Kidney (tissue), 14 donors: ENCODE results near the gene SNX10. TPM values are rescaled to one million over a fixed set of nuclear protein-coding genes. Genes with fewer than 3 reads are reported as not detected.

Source experiments
- DNase-seq, 5 donors: peaks; one replicate each; pipeline ENCODE4 v3.0.0-alpha.2; 2013 to 2020
- FAIRE-seq: peaks from 2 replicates; lab custom pipeline; 2012; peaks lifted over from hg19 to GRCh38; lab: Jason Lieb, UNC
- H3K27ac ChIP-seq, 2 donors: one replicate each; pipeline ENCODE4 v1.7.0; 2013; ENCODE audit warnings: low read depth in 2 of 2, low read length in 2 of 2, inconsistent platforms in 1 of 2
- H3K27me3 ChIP-seq: one replicate; pipeline ENCODE4 v1.7.1; 2013; ENCODE audit warnings: low read length, inconsistent platforms; ENCODE audit not compliant: control insufficient read depth, insufficient read depth
- H3K36me3 ChIP-seq, 3 donors: one replicate each; pipeline versions ENCODE4 v1.7.0 to v1.7.1; 2013; ENCODE audit warnings: low read length in 3 of 3, control low read depth in 1 of 3, inconsistent platforms in 1 of 3; ENCODE audit not compliant: insufficient read depth in 3 of 3, control insufficient read depth in 2 of 3
- H3K4me1 ChIP-seq, 3 donors: one replicate each; pipeline versions ENCODE4 v1.7.0 to v1.7.1; 2013; ENCODE audit warnings: low read length in 3 of 3, inconsistent platforms in 1 of 3, low read depth in 1 of 3; ENCODE audit not compliant: control insufficient read depth in 2 of 3, insufficient read depth in 2 of 3
- H3K4me3 ChIP-seq, 3 donors: one replicate each; pipeline versions ENCODE4 v1.7.0 to v1.8.1; 2013; ENCODE audit warnings: low read length in 3 of 3, control low read depth in 1 of 3, inconsistent platforms in 1 of 3
- H3K9ac ChIP-seq, 3 donors: one replicate each; pipeline versions ENCODE4 v1.7.0 to v1.7.1; 2013; ENCODE audit warnings: low read length in 3 of 3, control low read depth in 1 of 3, inconsistent platforms in 1 of 3
- H3K9me3 ChIP-seq, 3 donors: one replicate each; pipeline versions ENCODE4 v1.7.0 to v1.7.1; 2013; ENCODE audit warnings: low read length in 3 of 3, control low read depth in 1 of 3, inconsistent platforms in 1 of 3; ENCODE audit not compliant: control insufficient read depth in 2 of 3, insufficient read depth in 1 of 3
- CTCF ChIP-seq: IDR thresholded peaks from 3 replicates; pipeline ENCODE4 v1.5.1; 2012; ENCODE audit warnings: mild to moderate bottlenecking, moderate library complexity, borderline replicate concordance; ENCODE audit not compliant: insufficient read depth; ENCODE audit errors: extremely low read depth
- intact Hi-C: fragments of 100-400 bp; cut with DNase I; formaldehyde crosslinking; loops from one replicate; pipeline ENCODE4 v1.11.1; 2022
- polyA plus RNA-seq: library from polyadenylated mRNA; stranded (reverse); fragments of 350-450 nt; fragmentation: Illumina TruSeq; extraction: RNeasy Lipid Tissue Mini Kit (QIAGEN cat#74804); gene quantifications from one replicate; pipeline ENCODE4 v1.2.3, GENCODE V29; 2014; ENCODE audit warnings: low read depth, low replicate concordance; ENCODE audit not compliant: insufficient read depth
- total RNA-seq: library from RNA; stranded (reverse); fragmentation: NEBNext Ultra II Directional; extraction: Animal tissue kit (Norgen Biotek cat#: 25700); gene quantifications from one replicate; pipeline ENCODE4 v1.2.1, GENCODE V29; 2021
- donor health status: control.
- donor health status: control.
- donor health status: control.
- donor health status: control.
- donor health status: control.
- donor health status: DM: yes; HTN: yes; CAD: no.
- donor health status: Normal renal cell carcinoma (clear cell type).

Gene SNX10
- total and polyA plus RNA-seq, 2 donors from 2014 or later: 30.1 to 72.0 TPM

DNA sequence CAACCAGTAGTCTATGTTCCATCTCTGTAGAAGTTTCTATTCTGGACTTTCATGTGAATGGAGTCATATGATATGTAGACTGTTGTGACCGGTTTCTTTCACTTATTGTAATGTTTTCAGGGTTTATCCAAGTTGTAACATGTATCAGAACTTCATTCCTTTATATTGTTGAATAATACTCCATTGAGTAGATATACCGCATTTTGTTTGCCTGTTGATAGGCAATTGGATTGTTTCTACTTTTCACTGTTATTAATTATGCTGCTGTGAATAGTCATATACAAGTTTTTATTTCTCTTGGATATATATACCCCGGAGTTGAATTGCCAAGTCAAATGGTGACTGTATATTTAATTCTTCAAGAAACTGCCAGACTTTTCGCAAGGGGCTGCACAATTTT is 40.1 kb downstream of the SNX10 start:
- Histone ChIP-seq H3K27ac (no peak overlapping the region), H3K4me3 (no peak overlapping the region), H3K4me1 (peaks cover 0 to 5% (median 0%) of the 10 kb centered on the region in 3 donors), H3K9me3 (peaks cover 0 to 6% (median 3%) of the 10 kb centered on the region in 3 donors), H3K27me3 (no peaks in the 10 kb centered on the region), H3K36me3 (no peaks in the 10 kb centered on the region), H3K9ac (no peak overlapping the region)
- TF ChIP-seq CTCF: no peak
- no peak for FAIRE-seq
- no peak for DNase-seq
- intact Hi-C loops: no loop called here

GRCh38 chr7:26332698-26333097 is 41.0 kb downstream of the SNX10 start:
- H3K27ac ChIP-seq: no peak overlapping the region
- peaks cover 0 to 6% (median 3%) of the 10 kb centered on the region in 3 donors for H3K9me3 ChIP-seq
- H3K4me1 ChIP-seq: peaks cover 0 to 5% (median 0%) of the 10 kb centered on the region in 3 donors
- H3K4me3 ChIP-seq: no peak overlapping the region
- FAIRE-seq (no peak), DNase-seq (no peak)
- no peak for TF ChIP-seq CTCF
- H3K9ac ChIP-seq: no peak overlapping the region
- no peaks in the 10 kb centered on the region for H3K36me3 ChIP-seq
- no peaks in the 10 kb centered on the region for H3K27me3 ChIP-seq
- intact Hi-C loops: no loop called here

DNA sequence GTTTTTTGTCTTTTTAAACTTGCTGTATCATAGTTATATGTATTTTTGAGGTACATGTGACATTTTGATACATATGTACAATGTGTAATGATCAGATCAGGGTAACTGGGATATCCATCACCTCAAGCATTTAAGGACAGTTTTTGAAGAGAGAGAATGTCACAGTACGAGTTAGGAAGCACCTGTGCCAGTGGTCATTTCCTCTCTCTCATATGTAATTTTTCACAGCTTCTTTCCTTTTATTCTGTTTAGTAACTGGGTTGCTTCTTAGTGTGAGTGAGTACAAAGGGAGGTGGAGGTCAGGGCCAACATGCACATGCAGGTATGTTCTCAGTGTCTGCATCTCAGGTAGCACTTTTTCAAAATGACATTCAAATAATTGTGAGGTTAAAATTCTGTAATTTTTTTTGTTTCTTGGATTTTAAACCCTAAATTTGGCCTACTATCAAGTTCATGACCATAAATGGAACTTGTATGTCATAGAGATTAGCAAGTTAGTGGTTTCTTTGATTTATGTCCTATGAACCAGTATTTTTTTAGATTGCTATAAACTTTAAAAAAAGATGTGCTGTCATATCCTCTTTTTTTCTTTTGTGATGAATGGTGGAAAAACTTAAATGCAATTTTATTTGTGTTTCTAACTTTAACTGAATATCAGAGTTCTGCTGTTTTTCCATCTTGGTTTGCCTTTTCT is 42.7 kb downstream of the SNX10 start:
- H3K9ac ChIP-seq: no peak overlapping the region
- FAIRE-seq (no peak), DNase-seq (no peak)
- H3K36me3 ChIP-seq: no peaks in the 10 kb centered on the region
- no peak overlapping the region for H3K27ac ChIP-seq
- H3K9me3 ChIP-seq: peaks cover 0 to 6% (median 3%) of the 10 kb centered on the region in 3 donors
- no peak for TF ChIP-seq CTCF
- peaks cover 0 to 5% (median 0%) of the 10 kb centered on the region in 3 donors for H3K4me1 ChIP-seq
- intact Hi-C loops: no loop called here
- H3K27me3 ChIP-seq: no peaks in the 10 kb centered on the region
- H3K4me3 ChIP-seq: no peak overlapping the region
